Stomach (tissue), 9 donors: ENCODE measurements around the gene RNF115. TPM values are rescaled to one million over a fixed set of nuclear protein-coding genes. Genes with fewer than 3 reads are reported as not detected.
"Not testable (repeated sequence)": the region's sequence is repeated elsewhere in the genome, so short reads cannot be mapped to it uniquely, and the experiment has no call there.

Source experiments
- DNase-seq, 2 donors: peaks; one replicate each; pipeline versions ENCODE4 v3.0.0 to v3.0.0-alpha.2; 2013 to 2019
- H3K27ac ChIP-seq, 5 donors: fragments of 200-600 bp in 4 of 5; sonication (generic) in 4 of 5; one replicate each; pipeline ENCODE4 v1.5.1; 2013 to 2019; ENCODE audit warnings: mild to moderate bottlenecking in 1 of 5, moderate library complexity in 1 of 5
- H3K27me3 ChIP-seq, 3 donors: fragments of 200-600 bp; sonication (generic); one replicate each; pipeline ENCODE4 v1.5.1; 2017 to 2019; ENCODE audit warnings: mixed run types in 1 of 3
- H3K36me3 ChIP-seq, 4 donors: fragments of 200-600 bp; sonication (generic); 1 replicate in 3 of 4; 2 replicates in 1 of 4; pipeline ENCODE4 v1.5.1; 2016 to 2019
- H3K4me1 ChIP-seq, 4 donors: fragments of 200-600 bp; sonication (generic); one replicate each; pipeline ENCODE4 v1.5.1; 2016 to 2019
- H3K4me3 ChIP-seq, 4 donors: fragments of 200-600 bp; sonication (generic) in 3 of 4; one replicate each; pipeline ENCODE4 v1.5.1; 2016 to 2019; ENCODE audit warnings: mild to moderate bottlenecking in 1 of 4
- H3K9me3 ChIP-seq, 4 donors: fragments of 200-600 bp; sonication (generic); one replicate each; pipeline ENCODE4 v1.5.1; 2016 to 2019
- EP300 ChIP-seq: sonication (generic); formaldehyde crosslinking; IDR thresholded peaks from one replicate; pipeline ENCODE4 v1.6.1; 2017; ENCODE audit warnings: antibody characterized with exemption
- POLR2A ChIP-seq, 4 donors: fragments of 450-650 bp; IDR thresholded peaks; one replicate each; pipeline ENCODE4 v1.6.1; 2016; ENCODE audit warnings: antibody characterized with exemption in 4 of 4, control low read depth in 2 of 4, mild to moderate bottlenecking in 1 of 4, moderate library complexity in 1 of 4
- POLR2AphosphoS5 ChIP-seq, 3 donors: sonication (generic); formaldehyde crosslinking; IDR thresholded peaks; one replicate each; pipeline ENCODE4 v1.6.1; 2016; ENCODE audit warnings: antibody characterized with exemption in 3 of 3
- WGBS, 5 donors: extraction: QIAGEN DNeasy Blood & Tissue Kit in 3 of 5; methylation state at CpG; one replicate each; pipeline versions ENCODE4 v1.1.5 to v1.1.7; 2013 to 2018; 5-methylcytosine and 5-hydroxymethylcytosine counted together
- intact Hi-C: fragments of 100-400 bp; cut with DNase I; formaldehyde crosslinking; loops from one replicate; pipeline ENCODE4 v1.15.1; 2023; ENCODE audit warnings: low total_unique reads
- polyA plus RNA-seq, 3 donors: library from polyadenylated mRNA; stranded (reverse); fragments of 200-250 nt; gene quantifications; one replicate each; pipeline ENCODE4 v1.2.3, GENCODE V29; 2013
- total RNA-seq, 5 donors: library from RNA; depleted of rRNA; stranded (reverse); fragments of >200 nt; gene quantifications; one replicate each; pipeline versions ENCODE4 v1.1.0 to v1.2.3, GENCODE V29; 2014 to 2016
- TF ChIP-seq, protein P1 (sequence below), 7 experiments: fragments of 450-650 bp in 4 of 7; fragments of 200-600 bp in 3 of 7; sonication (generic) in 3 of 7; IDR thresholded peaks; one replicate each; pipeline ENCODE4 v1.5.1; 2016 to 2019; ENCODE audit warnings: antibody characterized with exemption in 7 of 7, control low read depth in 2 of 7, mild to moderate bottlenecking in 1 of 7
- donor health status: healthy with polysubstance abuse.
- donor health status: Bipolar disorder and iron deficiency.
- donor health status: healthy.

RNF115 gene
- total and polyA plus RNA-seq, 8 donors, result 4.8 to 44.1 (median 12.6) TPM

DNA sequence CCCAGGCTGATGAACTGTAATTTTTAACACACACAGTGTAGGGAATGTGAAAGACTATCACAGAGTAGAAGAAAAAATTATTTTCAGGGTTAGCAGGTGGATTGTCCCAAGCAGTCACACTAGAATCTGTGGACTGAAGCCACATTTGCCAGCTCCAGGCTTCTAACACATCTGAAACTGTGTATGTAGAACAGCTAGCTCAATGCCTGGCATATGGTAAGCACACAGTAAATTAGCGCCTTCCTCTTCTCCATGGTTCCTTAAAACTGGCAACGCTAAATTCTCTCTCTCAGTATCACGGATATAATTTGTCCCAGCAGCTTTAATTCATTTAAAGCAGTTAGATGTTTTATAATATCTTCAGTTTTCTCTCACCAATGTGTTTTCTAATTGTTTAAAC lies 19.1 kb upstream of the RNF115 start:
- TF ChIP-seq POLR2A (IDR thresholded peaks at IDR 0.05) (no peak), POLR2AphosphoS5 (IDR thresholded peaks at IDR 0.05) (no peak), EP300 (no peak)
- TF ChIP-seq, protein P1, sequence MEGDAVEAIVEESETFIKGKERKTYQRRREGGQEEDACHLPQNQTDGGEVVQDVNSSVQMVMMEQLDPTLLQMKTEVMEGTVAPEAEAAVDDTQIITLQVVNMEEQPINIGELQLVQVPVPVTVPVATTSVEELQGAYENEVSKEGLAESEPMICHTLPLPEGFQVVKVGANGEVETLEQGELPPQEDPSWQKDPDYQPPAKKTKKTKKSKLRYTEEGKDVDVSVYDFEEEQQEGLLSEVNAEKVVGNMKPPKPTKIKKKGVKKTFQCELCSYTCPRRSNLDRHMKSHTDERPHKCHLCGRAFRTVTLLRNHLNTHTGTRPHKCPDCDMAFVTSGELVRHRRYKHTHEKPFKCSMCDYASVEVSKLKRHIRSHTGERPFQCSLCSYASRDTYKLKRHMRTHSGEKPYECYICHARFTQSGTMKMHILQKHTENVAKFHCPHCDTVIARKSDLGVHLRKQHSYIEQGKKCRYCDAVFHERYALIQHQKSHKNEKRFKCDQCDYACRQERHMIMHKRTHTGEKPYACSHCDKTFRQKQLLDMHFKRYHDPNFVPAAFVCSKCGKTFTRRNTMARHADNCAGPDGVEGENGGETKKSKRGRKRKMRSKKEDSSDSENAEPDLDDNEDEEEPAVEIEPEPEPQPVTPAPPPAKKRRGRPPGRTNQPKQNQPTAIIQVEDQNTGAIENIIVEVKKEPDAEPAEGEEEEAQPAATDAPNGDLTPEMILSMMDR (IDR thresholded peaks at IDR 0.05), result no peak
- WGBS, 5 donors, result 89 to 93% (median 92%) methylated on average over 3 of the region's 3 CpGs

DNA sequence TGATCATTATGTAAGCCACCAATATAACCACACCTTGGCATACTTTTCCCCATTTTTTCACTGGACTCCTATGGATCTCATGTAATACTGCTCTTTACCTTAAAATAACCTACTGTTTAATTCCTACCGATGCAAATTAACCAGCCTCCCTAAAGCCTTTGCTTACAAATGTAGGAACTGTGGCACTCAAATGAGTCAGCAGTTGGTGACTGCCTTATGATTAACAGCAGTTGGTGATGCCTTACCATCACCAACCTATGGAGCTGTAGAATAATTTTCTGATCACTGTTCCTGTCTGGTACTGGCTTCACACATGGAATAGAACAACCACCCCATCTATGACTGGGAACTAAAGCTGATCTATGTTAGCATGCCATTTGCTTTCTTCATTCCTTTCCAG lies 13.8 kb upstream of the RNF115 start:
- DNase-seq, result no peak
- Histone ChIP-seq H3K27ac (no peak overlapping the region), H3K36me3 (peaks cover 82 to 100% (median 100%) of the 10 kb centered on the region in 4 donors), H3K9me3 (no peaks in the 10 kb centered on the region), H3K4me3 (no peak overlapping the region), H3K4me1 (no peaks in the 10 kb centered on the region), H3K27me3 (no peaks in the 10 kb centered on the region)
- 93 to 100% (median 96%) methylated on average over 1 of the region's 1 CpG for WGBS, 5 donors
- intact Hi-C loops, result no loop called here
- TF ChIP-seq, protein P1 (IDR thresholded peaks at IDR 0.05), result no peak
- no peak for TF ChIP-seq EP300
- no peak for TF ChIP-seq POLR2A (IDR thresholded peaks at IDR 0.05)
- no peak for TF ChIP-seq POLR2AphosphoS5 (IDR thresholded peaks at IDR 0.05)

More for the DNA sequence above, 19.1 kb upstream of the RNF115 start:
- Histone ChIP-seq H3K27me3 (no peaks in the 10 kb centered on the region), H3K9me3 (no peaks in the 10 kb centered on the region), H3K4me1 (peaks cover 11 to 21% (median 19%) of the 10 kb centered on the region in 4 donors), H3K27ac (no peak overlapping the region), H3K36me3 (peaks cover 40 to 62% (median 58%) of the 10 kb centered on the region in 4 donors), H3K4me3 (no peak overlapping the region)
- intact Hi-C loops, result no loop called here
- no peak for DNase-seq

DNA sequence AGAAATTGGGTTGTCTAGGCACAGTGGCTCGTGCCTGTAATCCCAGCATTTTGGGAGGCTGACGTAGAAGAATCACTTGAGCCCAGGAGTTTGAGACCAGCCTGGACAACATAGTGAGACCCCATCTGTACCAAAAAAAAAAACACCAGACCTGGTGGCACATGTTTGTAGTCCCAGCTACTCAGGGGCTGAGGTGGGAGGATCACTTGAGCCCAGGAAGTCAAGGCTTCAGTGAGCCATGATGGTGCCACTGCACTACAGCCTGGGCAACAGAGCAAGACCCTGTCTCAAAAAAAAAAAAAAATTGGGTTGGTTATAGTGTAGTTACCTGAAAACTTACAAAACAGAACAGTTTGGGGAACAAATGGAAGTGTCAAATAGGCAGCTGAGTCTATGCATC lies 6.9 kb upstream of the RNF115 start:
- intact Hi-C loops, result not testable (repeated sequence)
- peaks cover 69 to 100% (median 100%) of the 10 kb centered on the region in 4 donors for H3K36me3 ChIP-seq

DNA sequence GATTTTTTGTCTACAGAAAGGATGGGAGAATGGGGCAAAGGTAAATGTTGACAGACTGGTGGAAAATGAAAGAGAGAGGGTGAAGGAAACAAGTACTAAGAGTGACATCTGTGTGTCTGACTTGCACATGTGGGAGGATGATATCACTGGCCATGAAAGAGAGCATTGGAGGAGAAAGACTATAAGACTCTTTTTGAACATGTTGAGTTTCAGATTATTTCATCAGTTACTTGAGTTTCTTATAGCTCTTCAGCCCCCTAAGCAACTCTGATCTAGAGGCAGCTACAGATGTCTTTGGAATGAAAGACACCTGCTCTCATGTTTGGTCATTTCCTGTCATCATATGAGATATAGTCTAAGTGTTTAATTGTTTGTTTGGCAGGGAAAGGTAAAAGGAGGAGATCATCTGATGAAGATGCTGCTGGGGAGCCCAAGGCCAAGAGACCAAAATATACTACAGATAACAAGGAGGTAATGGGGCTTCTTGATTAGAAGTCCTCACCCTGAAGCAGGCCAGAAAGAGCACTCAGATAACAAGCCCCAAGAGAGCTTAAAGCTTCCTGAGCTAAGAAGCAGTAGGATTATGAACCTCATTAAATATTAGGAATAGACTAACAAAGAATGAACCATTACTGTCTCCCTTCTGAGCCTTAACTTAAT lies 4.6 kb upstream of the RNF115 start:
- Histone ChIP-seq H3K27me3 (no peaks in the 10 kb centered on the region), H3K36me3 (peaks cover 57 to 79% (median 78%) of the 10 kb centered on the region in 4 donors), H3K4me3 (no peak overlapping the region), H3K27ac (no peak overlapping the region), H3K4me1 (peaks cover 8 to 25% (median 11%) of the 10 kb centered on the region in 4 donors), H3K9me3 (no peaks in the 10 kb centered on the region)
- intact Hi-C loops, result no loop called here
- no peak for DNase-seq
- TF ChIP-seq, protein P1 (IDR thresholded peaks at IDR 0.05), result no peak
- TF ChIP-seq EP300 (no peak), POLR2AphosphoS5 (IDR thresholded peaks at IDR 0.05) (no peak), POLR2A (IDR thresholded peaks at IDR 0.05) (no peak)

More for the DNA sequence above, 6.9 kb upstream of the RNF115 start:
- not testable (repeated sequence) for H3K27ac ChIP-seq, H3K27me3 ChIP-seq, H3K4me3 ChIP-seq, DNase-seq, H3K9me3 ChIP-seq
- 90 to 100% (median 98%) methylated on average over 2 of the region's 2 CpGs for WGBS, 5 donors
- peaks cover 0 to 12% (median under 1%) of the 10 kb centered on the region in 4 donors for H3K4me1 ChIP-seq

DNA sequence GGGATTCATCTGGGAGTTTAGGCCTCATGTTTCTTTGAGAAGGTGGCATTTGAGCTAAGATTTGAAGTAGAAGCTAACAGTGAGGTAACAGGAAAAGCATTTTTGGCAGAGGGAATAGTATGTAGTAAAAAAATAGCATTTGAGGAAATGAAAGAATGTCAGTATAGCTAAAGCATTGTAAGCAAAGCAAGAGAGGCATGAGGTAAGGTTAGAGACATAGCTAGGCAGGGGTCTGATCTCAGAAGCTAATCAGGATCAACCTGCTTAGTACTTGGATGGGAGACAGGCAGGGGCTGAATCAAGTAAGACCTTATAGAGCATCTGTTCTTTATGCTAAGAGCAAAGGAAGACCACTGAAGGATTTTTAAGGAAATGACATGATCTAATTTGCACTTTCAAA lies 4.1 kb upstream of the RNF115 start:
- Histone ChIP-seq H3K36me3 (peaks cover 52 to 74% (median 72%) of the 10 kb centered on the region in 4 donors), H3K4me1 (peaks cover 8 to 25% (median 11%) of the 10 kb centered on the region in 4 donors), H3K27ac (no peak overlapping the region), H3K4me3 (no peak overlapping the region), H3K27me3 (no peaks in the 10 kb centered on the region), H3K9me3 (no peaks in the 10 kb centered on the region)
- TF ChIP-seq EP300 (no peak), POLR2A (IDR thresholded peaks at IDR 0.05) (no peak), POLR2AphosphoS5 (IDR thresholded peaks at IDR 0.05) (no peak)
- TF ChIP-seq, protein P1 (IDR thresholded peaks at IDR 0.05), result no peak
- intact Hi-C loops, result no loop called here
- no peak for DNase-seq
